ENCODE results near the gene PNPLA4. TPM values are rescaled to one million over a fixed set of nuclear protein-coding genes. Genes with fewer than 3 reads are reported as not detected.

PNPLA4 gene

DNA sequence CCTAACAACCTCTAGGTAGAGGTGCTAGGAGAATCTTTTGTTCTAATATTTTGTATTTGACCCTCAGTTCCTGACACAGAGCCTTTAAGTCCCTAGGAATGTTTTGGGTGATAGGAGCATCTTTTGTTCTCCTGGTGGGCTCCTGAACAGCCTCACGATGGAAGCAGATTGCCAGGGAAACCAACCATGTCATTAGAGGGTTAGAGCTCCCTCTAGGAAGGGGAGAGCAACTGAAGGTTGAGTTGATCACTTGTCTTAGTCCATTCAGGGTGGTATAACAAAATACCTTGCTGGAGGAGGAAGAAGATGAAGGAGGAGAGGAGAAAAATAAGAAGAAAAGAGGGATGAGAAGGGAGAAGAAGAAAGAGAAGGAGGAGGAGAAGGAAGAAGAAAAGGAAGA, 75.0 kb downstream of the PNPLA4 start:
- Histone ChIP-seq H3K27me3 (ENCODE audit: control insufficient read depth, insufficient read depth, low read length) (no peaks in the 10 kb centered on the region), H3K4me1 (ENCODE audit: control insufficient read depth, insufficient read depth, low read length) (no peaks in the 10 kb centered on the region), H3K4me3 (ENCODE audit: low read length) (no peak overlapping the region), H3K36me3 (ENCODE audit: insufficient read depth, low read length) (no peaks in the 10 kb centered on the region), H3K4me2 (ENCODE audit: low read length) (no peak overlapping the region), H3K9ac (ENCODE audit: low read depth, low read length) (no peak overlapping the region), H3K9me3 (replicated peaks; ENCODE audit: low read length) (no peaks in the 10 kb centered on the region)

Small RNA genes lying within 50 kb of the gene (small RNA-seq; reads per million reads assigned to genes)
- not detected for gene AC005296.1

All from skeletal muscle satellite cell (primary cell).